ENCODE results near the gene COL1A1.

Gene COL1A1

GRCh38 chr17:50201276-50201854, at the start of gene COL1A1:
COL1A1 (minus strand) TSS chr17:50201631; CDS start chr17:50201513, 118 bp downstream.
- DNase-seq (ENCODE audit: low read depth), result peak; percentile 83

- DNase-seq (ENCODE audit: low read depth), result no peak
Measured at GRCh38 chr17:50248255-50248654, 46.8 kb upstream of the COL1A1 start.

DNA sequence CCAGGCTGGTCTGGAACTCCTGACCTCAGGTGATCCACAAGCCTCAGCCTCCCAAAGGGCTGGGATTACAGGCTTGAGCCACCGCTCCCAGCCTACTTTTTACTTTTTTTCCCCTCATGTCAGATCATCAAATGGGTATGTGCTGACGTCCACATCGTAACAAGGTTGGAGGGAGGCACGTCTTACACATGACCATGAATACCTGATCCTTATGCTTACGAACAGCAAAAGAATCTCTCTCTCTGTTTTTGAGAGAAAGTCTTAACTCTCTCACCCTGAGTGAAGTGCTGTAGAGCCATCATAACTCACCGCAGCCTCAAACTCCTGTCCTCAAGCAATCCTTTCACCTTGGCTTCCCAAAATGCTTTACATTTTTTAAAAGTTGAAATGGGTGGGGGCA, 43.3 kb upstream of the COL1A1 start:
- DNase-seq (ENCODE audit: low read depth), result no peak

DNA sequence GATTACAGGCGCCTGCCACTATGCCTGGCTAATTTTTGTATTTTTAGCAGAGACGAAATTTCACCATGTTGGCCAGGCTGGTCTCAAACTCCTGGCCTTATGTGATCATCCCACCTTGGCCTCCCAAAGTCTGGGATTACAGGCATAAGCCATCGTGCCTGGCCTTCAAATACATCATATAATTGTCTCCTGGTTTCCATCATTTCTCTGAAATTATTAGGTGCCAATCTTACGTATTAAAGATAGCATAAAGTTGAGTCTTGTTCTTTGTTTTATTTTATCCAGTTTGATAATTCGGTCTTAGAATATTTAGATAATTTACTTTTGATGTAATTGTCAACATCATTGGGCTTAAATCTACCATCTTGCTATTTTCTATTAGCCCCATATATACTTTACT, 40.0 kb upstream of the COL1A1 start:
- DNase-seq (ENCODE audit: low read depth), result no peak

DNA sequence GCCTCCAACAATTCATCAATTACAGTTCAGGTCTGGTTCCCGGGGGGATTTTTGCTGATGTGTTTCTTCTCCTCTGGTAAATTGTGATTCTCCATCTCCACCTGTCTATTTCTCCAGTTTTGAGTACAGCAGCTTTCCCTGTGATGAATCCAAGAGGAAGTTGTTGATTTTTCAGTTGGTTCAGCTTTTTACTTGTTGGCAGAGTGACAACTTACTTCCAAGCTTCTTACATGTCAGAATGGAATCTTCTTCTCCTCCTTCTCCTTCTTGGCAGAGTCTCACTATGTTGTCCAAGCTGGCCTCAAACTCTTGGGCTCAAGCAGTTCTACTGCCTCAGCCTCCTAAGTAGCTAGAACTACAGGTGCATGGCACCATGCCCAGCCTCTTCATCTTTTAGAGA, 39.4 kb upstream of the COL1A1 start:
- DNase-seq (ENCODE audit: low read depth), result no peak

DNA sequence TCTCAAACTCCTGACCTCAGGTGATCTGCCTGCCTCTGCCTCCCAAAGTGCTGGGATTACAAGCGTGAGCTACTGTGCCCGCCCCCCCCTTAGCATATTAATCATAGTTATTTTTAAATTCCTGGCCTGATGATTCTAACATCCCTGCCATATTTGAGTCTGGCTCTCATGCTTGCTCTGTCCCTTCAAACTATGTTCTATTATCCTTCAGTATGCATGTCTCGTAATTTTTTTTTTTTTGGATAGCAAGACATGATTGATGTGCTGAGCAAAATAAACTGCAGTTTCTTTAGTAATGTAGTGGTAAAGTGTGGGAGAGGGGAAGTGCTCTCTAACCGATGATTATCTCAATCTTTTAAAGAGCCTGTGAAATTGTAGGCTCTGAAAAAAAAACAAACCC, 38.5 kb upstream of the COL1A1 start:
- no peak for DNase-seq (ENCODE audit: low read depth)

- DNase-seq (ENCODE audit: low read depth), result no peak
Measured at GRCh38 chr17:50238601-50239280, 37.3 kb upstream of the COL1A1 start.

DNA sequence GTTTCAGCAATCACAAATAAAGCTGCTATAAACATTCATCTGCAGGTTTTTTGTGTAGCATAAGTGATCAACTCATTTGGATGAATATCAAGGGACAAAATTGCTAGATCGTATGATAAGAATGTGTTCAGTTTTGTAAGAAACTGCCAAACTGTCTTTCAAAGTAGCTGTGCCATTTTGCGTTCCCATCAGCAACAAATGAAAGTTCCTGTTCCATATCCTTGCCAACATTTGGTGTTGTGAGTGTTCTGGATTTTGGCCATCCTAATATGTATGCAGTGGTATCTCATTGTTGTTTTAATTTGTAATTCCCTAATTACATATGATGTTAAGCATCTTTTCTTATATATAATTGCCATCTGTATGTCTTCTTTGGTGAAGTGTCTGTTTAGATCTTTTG, 36.5 kb upstream of the COL1A1 start:
- DNase-seq (ENCODE audit: low read depth), result no peak

- DNase-seq (ENCODE audit: low read depth), result no peak
Measured at GRCh38 chr17:50234581-50234980, 33.1 kb upstream of the COL1A1 start.

- no peak for DNase-seq (ENCODE audit: low read depth)
Measured at GRCh38 chr17:50225701-50226240, 24.3 kb upstream of the COL1A1 start.

GRCh38 chr17:50222922-50223321, 21.5 kb upstream of the COL1A1 start:
- DNase-seq (ENCODE audit: low read depth), result no peak

GRCh38 chr17:50221864-50222545, 20.6 kb upstream of the COL1A1 start:
- DNase-seq (ENCODE audit: low read depth), result no peak

- no peak for DNase-seq (ENCODE audit: low read depth)
Measured at GRCh38 chr17:50221266-50221863, 19.9 kb upstream of the COL1A1 start.

DNA sequence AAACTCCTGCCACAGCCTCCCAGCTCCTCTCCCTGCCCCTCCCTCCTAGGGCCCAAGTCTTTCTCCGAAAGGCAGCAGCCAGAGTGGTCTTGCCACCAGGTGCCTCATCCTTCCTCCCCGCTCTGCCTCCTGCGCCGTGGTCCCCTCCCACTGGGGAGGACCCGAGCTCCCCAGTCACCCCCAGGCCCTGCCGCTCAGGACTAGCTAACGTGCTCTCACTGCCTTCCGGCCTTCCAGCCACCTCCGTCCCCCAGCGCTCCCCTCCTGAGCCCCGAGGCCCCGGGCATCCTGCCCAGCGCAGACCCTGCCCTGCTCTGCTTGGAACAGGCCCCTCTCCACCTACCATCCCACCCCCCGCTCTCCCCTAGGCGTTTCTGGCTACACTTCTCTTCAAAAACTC, 19.4 kb upstream of the COL1A1 start:
- DNase-seq (ENCODE audit: low read depth), result no peak

GRCh38 chr17:50219939-50220465, 18.6 kb upstream of the COL1A1 start:
- DNase-seq (ENCODE audit: low read depth), result no peak

DNA sequence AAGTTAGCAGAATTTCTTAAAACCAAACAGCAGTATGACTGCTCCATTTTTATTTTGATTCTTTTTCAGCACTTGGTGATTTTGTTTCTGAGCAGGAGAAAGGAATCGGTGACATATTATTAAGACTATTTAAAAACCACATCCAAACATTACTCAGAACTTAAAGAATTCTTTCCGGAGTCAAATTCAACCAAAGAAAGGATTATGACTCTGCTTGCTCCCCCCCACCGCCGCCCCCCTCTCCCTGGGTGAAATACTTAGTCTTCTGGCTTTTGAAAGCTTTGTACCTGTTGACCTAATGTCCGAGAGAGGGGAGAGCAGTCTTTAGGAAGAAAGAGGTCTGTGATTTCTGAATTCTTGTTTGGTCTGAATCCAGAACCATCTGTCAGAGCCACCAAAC, 17.9 kb upstream of the COL1A1 start:
- peak; percentile 76 for DNase-seq (ENCODE audit: low read depth)

DNA sequence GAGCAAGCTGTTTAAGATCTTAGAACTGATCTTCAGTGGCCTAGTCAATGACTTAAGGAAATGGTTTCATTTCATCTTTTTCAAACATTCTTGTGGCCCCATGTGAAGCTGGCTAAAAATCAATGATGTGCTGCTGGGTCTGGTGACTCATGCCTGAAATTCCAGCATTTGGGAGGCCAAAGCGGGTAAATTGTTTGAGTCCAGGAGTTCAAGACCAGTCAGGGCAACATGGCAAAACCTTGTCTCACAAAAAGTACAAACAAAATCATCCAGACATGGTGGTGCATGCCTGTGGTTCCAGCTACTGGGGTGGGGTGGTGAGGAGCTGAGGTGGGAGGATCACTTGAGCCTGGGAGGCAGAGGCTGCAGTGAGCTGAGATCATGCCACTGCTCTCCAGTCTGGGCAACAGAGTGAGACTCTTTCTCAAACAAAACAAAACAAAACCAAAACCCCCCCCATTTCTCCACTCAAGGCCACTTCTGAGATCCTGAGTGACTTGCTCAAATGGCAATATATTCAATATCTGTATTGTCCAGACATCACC, 17.4 kb upstream of the COL1A1 start:
- peak; percentile 96 for DNase-seq (ENCODE audit: low read depth)

DNA sequence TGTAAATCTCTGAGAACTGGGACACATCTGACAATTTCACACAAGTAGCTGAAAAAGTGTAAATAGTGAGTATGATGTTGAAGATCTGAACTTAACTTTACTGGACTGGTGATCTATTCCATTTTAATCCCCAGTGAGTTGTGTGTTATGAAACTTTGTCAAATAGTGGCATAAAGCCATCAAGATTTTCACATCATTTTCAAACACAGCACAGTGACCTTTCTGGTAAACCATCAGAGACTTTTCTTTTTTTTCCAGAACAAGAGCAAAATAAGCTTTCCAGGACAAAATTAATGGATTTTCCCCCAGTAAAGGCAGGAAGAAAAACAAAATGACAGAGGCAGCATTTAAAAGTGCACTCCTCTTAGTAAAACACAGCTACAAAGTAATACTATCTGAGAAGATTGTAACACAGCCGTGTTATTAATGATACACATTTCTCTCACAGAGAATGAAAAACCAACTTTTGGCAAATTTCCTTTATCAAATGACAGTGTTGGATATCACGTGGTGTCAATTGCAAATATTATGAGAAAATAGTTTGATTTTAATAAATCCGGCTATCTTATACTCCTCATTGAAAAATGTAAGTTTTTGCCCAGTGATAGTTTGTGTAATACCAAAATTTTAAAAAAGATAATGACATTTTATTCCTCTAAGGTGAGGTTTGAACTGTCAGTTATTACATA, 16.8 kb upstream of the COL1A1 start:
- DNase-seq (ENCODE audit: low read depth), result no peak

DNA sequence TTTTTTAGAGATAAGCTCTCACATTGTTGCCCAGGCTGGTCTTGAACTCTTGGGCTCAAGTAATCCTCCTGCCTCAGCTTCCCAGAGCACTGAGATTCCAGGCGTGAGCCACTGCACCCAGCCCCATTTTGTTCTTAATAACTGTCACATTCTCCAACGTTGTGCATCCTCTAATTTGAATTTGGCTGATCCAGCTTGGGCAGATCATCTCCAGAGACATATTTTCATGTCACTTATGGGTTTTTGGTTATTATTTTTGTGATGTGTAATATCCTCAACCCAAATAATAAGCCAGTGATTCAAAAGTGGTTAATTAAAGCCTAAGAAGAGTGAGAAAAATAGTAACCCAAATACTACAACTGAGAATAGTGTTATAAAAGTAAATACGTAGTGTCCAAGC, 16.2 kb upstream of the COL1A1 start:
- DNase-seq (ENCODE audit: low read depth), result no peak

DNA sequence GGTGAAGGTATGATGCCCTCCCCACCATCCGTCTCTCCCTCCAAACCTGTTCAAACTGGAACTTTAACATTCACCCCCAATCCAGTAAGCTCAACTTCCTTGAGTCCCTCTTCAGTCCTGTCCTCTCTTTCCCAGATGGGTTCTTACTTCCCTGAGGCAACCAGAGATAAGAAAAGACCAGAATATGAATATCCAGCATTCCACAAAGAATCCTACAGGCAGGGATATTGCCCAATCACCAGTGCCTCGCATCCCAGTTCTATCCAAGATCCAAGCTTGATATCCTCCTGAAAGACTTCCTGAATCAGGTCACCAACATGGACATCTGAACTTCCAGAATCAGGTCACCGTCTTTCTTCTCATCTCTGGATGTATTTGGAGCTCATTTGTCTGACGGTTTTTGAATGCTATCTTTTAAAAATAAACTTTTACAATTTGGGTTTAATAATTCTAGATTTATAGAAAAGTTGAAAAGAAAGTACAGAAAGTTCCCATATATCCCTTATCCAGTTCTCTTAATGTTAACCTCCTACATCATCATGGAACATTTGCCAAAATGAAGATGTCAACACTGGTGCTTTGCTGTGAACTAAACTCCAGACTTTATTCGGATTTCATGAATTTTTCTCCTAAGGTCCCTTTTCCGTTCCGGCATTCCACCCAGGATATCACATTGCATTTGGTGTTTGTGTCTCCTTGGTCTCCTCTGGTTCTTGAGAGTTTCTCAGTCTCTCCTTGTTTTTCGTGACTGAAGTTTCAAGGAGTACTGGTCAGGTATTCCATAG, 13.7 kb upstream of the COL1A1 start:
- DNase-seq (ENCODE audit: low read depth), result no peak
